A549 (cell line): ENCODE data around the gene ORM1.

ENCODE experiments used
- CEBPB ChIP-seq, 2 experiments: fragments of >200 bp in 1 of 2; sonication (Bioruptor Twin) in 1 of 2; formaldehyde crosslinking in 1 of 2; IDR thresholded peaks; 2 replicates each; pipeline ENCODE4 v1.6.1; 2012 to 2016
- CHD2 ChIP-seq: fragments of 150-350 bp; IDR thresholded peaks from 2 replicates; pipeline ENCODE4 v1.6.1; 2014; ENCODE audit warnings: low read length; ENCODE audit not compliant: partially characterized antibody
- CTCF ChIP-seq: fragments of >200 bp; sonication (Bioruptor Twin); formaldehyde crosslinking; IDR thresholded peaks from 3 replicates; pipeline ENCODE4 v1.5.1; 2016
- EP300 ChIP-seq, 2 experiments: fragments of >200 bp; sonication (Bioruptor Twin); formaldehyde crosslinking; IDR thresholded peaks; 2 replicates in 1 of 2; 3 replicates in 1 of 2; pipeline ENCODE4 v1.6.1; 2016 to 2017
- HDAC2 ChIP-seq: fragments of 200-600 bp; sonication (generic); IDR thresholded peaks from 2 replicates; pipeline ENCODE4 v1.6.1; 2016
- JUNB ChIP-seq: fragments of >200 bp; sonication (Bioruptor Twin); formaldehyde crosslinking; IDR thresholded peaks from 2 replicates; pipeline ENCODE4 v1.6.1; 2016
- MAFK ChIP-seq: fragments of 450-650 bp; IDR thresholded peaks from 2 replicates; pipeline ENCODE4 v1.6.1; 2014; ENCODE audit not compliant: partially characterized antibody
- POLR2A ChIP-seq: IDR thresholded peaks from 2 replicates; pipeline ENCODE4 v1.6.1; 2012; ENCODE audit warnings: mild to moderate bottlenecking, low read length
- RAD21 ChIP-seq, 2 experiments: fragments of >200 bp in 1 of 2; sonication (Bioruptor Twin) in 1 of 2; formaldehyde crosslinking in 1 of 2; IDR thresholded peaks in 1 of 2; conservative IDR thresholded peaks in 1 of 2; 2 replicates in 1 of 2; 3 replicates in 1 of 2; pipeline ENCODE4 v1.6.1; 2012 to 2018; ENCODE audit warnings: inconsistent platforms in 1 of 2
- RNF2 ChIP-seq: fragments of 200-600 bp; sonication (generic); IDR thresholded peaks from 2 replicates; pipeline ENCODE4 v1.6.1; 2016; ENCODE audit warnings: low read depth, mild to moderate bottlenecking, antibody characterized with exemption, moderate library complexity, borderline replicate concordance
- TF ChIP-seq, protein P1 (sequence below): fragments of 200-600 bp; sonication (generic); IDR thresholded peaks from 2 replicates; pipeline ENCODE4 v1.6.1; 2016; ENCODE audit warnings: antibody characterized with exemption, mild to moderate bottlenecking, moderate library complexity

DNA sequence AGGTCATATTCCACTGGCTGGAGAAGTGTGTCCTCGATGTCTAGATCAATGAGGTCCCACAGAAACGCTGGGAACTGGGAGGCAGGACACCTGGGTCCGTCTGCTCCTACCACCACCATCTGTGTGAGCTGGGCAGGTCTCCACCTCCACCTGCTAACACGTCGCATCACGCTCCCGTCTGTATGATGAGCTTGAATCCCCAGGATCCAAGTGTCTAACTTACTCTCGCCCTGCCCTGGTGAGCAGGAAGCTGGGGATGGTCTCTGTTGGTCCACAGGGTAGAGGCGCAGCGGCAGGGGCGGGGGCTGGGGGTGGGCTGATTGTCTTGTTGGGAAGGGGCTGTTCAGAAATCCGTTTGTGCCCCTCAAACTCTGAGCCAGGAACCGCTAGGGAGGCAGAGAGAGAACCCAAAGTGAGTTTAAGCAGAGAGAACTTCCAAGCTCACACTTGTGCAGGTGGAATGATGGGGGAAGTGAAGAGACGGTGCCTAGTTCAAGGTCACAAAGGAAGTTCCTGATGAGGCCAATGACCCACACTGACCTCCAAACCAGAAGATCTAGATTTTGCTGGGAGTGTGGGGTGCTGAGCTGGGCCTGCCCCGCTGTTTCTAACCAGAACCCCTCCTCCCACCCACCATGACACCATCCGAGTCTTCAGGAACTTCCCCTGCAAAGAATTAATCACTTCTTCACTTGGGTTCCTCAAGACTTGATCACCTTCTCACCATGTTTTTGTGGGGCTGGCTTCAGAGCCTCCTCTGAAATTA is 27.9 kb downstream of the ORM1 start:
- no peak for TF ChIP-seq POLR2A
- no peak for TF ChIP-seq JUNB
- TF ChIP-seq CTCF: no peak
- no peak for TF ChIP-seq MAFK
- TF ChIP-seq CEBPB (IDR thresholded peaks at IDR 0.05): no peak
- no peak for TF ChIP-seq EP300 (IDR thresholded peaks at IDR 0.05)
- no peak for TF ChIP-seq RNF2
- no peak for TF ChIP-seq RAD21 (conservative IDR thresholded peaks at IDR 0.05 in 1 of 2, IDR thresholded peaks at IDR 0.05 in 1 of 2)
- TF ChIP-seq HDAC2: no peak
- TF ChIP-seq, protein P1, sequence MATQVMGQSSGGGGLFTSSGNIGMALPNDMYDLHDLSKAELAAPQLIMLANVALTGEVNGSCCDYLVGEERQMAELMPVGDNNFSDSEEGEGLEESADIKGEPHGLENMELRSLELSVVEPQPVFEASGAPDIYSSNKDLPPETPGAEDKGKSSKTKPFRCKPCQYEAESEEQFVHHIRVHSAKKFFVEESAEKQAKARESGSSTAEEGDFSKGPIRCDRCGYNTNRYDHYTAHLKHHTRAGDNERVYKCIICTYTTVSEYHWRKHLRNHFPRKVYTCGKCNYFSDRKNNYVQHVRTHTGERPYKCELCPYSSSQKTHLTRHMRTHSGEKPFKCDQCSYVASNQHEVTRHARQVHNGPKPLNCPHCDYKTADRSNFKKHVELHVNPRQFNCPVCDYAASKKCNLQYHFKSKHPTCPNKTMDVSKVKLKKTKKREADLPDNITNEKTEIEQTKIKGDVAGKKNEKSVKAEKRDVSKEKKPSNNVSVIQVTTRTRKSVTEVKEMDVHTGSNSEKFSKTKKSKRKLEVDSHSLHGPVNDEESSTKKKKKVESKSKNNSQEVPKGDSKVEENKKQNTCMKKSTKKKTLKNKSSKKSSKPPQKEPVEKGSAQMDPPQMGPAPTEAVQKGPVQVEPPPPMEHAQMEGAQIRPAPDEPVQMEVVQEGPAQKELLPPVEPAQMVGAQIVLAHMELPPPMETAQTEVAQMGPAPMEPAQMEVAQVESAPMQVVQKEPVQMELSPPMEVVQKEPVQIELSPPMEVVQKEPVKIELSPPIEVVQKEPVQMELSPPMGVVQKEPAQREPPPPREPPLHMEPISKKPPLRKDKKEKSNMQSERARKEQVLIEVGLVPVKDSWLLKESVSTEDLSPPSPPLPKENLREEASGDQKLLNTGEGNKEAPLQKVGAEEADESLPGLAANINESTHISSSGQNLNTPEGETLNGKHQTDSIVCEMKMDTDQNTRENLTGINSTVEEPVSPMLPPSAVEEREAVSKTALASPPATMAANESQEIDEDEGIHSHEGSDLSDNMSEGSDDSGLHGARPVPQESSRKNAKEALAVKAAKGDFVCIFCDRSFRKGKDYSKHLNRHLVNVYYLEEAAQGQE: no peak
- no peak for TF ChIP-seq CHD2
